Measurements from ENCODE around the gene CAB39L.
"Not testable (repeated sequence)": the region's sequence is repeated elsewhere in the genome, so short reads cannot be mapped to it uniquely, and the experiment has no call there.

Gene CAB39L

GRCh38 chr13:49342454-49342853 lies 101.4 kb downstream of the CAB39L start:
- no peak for DNase-seq

GRCh38 chr13:49341941-49342340 lies 101.9 kb downstream of the CAB39L start:
- no peak for DNase-seq

- DNase-seq = no peak
Measured at GRCh38 chr13:49341517-49341916, 102.3 kb downstream of the CAB39L start.

- no peak for DNase-seq
Measured at GRCh38 chr13:49340161-49340560, 103.7 kb downstream of the CAB39L start.

GRCh38 chr13:49336655-49337054 lies 107.2 kb downstream of the CAB39L start:
- DNase-seq = no peak

GRCh38 chr13:49330546-49330864 lies 113.4 kb downstream of the CAB39L start:
- no peak for DNase-seq

GRCh38 chr13:49329831-49330545 lies 113.9 kb downstream of the CAB39L start:
- DNase-seq = no peak

- not testable (repeated sequence) for DNase-seq
Measured at GRCh38 chr13:49327145-49327544, 116.7 kb downstream of the CAB39L start.

GRCh38 chr13:49326222-49326917 lies 117.5 kb downstream of the CAB39L start:
- DNase-seq = no peak

- no peak for DNase-seq
Measured at GRCh38 chr13:49323344-49323743, 120.5 kb downstream of the CAB39L start.

- no peak for DNase-seq
Measured at GRCh38 chr13:49322702-49323101, 121.2 kb downstream of the CAB39L start.

- DNase-seq = no peak
Measured at GRCh38 chr13:49320975-49321374, 122.9 kb downstream of the CAB39L start.

- DNase-seq = no peak
Measured at GRCh38 chr13:49319951-49320350, 123.9 kb downstream of the CAB39L start.

- no peak for DNase-seq
Measured at GRCh38 chr13:49319551-49319950, 124.3 kb downstream of the CAB39L start.

- DNase-seq = no peak
Measured at GRCh38 chr13:49315756-49316482, 127.9 kb downstream of the CAB39L start.

- DNase-seq = no peak
Measured at GRCh38 chr13:49315036-49315565, 128.8 kb downstream of the CAB39L start.

GRCh38 chr13:49314344-49314882 lies 129.5 kb downstream of the CAB39L start:
- no peak for DNase-seq

GRCh38 chr13:49311816-49312215 lies 132.0 kb downstream of the CAB39L start:
- DNase-seq = no peak

GRCh38 chr13:49310251-49310650 lies 133.6 kb downstream of the CAB39L start:
- DNase-seq = no peak

- no peak for DNase-seq
Measured at GRCh38 chr13:49308921-49309408, 134.9 kb downstream of the CAB39L start.

GRCh38 chr13:49308097-49308875 lies 135.6 kb downstream of the CAB39L start:
- DNase-seq = no peak

GRCh38 chr13:49307365-49307764 lies 136.5 kb downstream of the CAB39L start:
- DNase-seq = no peak
